Transverse colon (tissue), 4 donors: ENCODE measurements around the gene DOCK7.

ENCODE experiments used
- CTCF ChIP-seq, 5 experiments: fragments of 200-600 bp in 3 of 5; fragments of 450-650 bp in 2 of 5; sonication (generic) in 3 of 5; IDR thresholded peaks; 1 replicate in 2 of 5; 2 replicates in 3 of 5; pipeline ENCODE4 v1.5.1; 2016 to 2017; ENCODE audit warnings: antibody characterized with exemption in 5 of 5, inconsistent platforms in 3 of 5, mild to moderate bottlenecking in 2 of 5, moderate library complexity in 1 of 5
- EP300 ChIP-seq: sonication (generic); formaldehyde crosslinking; IDR thresholded peaks from one replicate; pipeline ENCODE4 v1.6.1; 2017; ENCODE audit warnings: antibody characterized with exemption, low read depth
- POLR2A ChIP-seq: fragments of 450-650 bp; IDR thresholded peaks from one replicate; pipeline ENCODE4 v1.6.1; 2016; ENCODE audit warnings: antibody characterized with exemption, mild to moderate bottlenecking, moderate library complexity
- POLR2AphosphoS5 ChIP-seq, 3 donors: sonication (generic); formaldehyde crosslinking; IDR thresholded peaks; one replicate each; pipeline ENCODE4 v1.6.1; 2016; ENCODE audit warnings: antibody characterized with exemption in 3 of 3

DNA sequence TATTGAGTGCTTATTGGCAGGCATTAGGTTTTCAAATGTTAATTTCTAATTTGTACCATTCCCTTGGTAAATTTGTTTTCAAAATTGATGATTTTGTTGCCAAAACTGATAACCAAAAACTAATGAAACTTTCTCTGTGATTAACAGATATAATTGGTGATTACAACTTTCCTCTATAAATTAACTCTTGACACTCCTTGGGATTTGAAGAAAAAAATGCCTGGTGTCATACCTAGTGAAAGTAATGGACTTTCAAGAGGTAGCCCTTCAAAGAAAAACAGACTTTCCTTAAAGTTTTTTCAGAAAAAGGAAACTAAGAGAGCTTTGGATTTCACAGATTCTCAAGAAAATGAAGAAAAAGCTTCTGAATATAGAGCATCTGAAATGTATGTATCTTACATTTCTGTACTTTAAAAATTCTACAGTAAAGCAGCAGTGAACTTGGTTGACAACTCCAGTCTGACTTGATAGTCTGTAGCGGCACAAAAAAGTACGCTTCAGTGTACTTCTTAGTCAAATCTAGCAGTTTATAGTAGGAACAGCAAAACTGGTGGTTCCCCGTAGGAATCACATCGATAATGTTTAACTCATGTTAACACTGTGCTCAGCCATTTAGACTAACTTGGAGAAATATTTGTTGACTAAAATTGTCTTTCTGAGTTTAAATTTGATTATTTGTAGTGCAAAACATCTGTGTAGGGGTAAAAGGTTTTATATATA, 248.4 kb downstream of the DOCK7 start:
- TF ChIP-seq POLR2A, result no peak
- no peak for TF ChIP-seq CTCF (IDR thresholded peaks at IDR 0.05)
- no peak for TF ChIP-seq EP300
- TF ChIP-seq POLR2AphosphoS5 (IDR thresholded peaks at IDR 0.05), result no peak
